ENCODE measurements around the gene GPR35.
A peak's percentile ranks its signal among the peaks of the same experiment; 100 is the strongest.

GPR35 gene

DNA sequence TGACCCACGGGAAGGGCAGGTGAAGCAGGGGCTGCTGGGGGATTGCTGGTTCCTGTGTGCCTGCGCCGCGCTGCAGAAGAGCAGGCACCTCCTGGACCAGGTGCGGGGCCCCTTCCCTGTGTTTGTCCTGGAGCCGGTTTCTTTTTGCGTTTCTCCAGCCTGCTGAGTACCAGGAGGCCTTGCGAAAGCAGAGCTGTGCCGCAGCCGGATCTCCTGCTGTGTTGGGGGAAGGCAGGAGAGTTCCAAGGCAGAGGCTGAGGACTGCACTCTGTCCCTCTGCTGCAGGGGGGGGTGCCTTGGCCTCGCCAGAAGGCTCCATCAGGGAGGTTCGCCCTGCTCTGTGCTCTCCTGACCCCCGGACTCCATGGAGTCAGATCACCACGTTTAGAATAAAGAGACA is 35.9 kb upstream of the GPR35 start:
- DNase-seq: no peak

- no peak for DNase-seq
Observed at GRCh38 chr2:240589850-240590525, 35.3 kb upstream of the GPR35 start.

DNA sequence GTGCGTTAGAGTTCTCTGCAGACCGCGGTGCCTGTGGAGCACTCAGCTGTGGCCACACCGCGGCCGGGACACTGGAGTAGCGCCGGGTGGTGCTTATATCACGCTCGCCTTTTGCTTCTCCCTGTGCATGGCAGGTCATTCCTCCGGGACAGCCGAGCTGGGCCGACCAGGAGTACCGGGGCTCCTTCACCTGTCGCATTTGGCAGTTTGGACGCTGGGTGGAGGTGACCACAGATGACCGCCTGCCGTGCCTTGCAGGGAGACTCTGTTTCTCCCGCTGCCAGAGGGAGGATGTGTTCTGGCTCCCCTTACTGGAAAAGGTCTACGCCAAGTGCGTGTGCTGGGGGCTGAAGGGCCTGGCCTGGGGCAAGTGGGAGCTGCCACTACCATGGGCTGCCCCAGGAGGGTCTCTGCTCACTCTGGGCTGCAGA is 34.6 kb upstream of the GPR35 start:
- no peak for DNase-seq

- DNase-seq: no peak
Observed at GRCh38 chr2:240591226-240591625, 34.1 kb upstream of the GPR35 start.

- DNase-seq: no peak
Observed at GRCh38 chr2:240591784-240592183, 33.5 kb upstream of the GPR35 start.

DNA sequence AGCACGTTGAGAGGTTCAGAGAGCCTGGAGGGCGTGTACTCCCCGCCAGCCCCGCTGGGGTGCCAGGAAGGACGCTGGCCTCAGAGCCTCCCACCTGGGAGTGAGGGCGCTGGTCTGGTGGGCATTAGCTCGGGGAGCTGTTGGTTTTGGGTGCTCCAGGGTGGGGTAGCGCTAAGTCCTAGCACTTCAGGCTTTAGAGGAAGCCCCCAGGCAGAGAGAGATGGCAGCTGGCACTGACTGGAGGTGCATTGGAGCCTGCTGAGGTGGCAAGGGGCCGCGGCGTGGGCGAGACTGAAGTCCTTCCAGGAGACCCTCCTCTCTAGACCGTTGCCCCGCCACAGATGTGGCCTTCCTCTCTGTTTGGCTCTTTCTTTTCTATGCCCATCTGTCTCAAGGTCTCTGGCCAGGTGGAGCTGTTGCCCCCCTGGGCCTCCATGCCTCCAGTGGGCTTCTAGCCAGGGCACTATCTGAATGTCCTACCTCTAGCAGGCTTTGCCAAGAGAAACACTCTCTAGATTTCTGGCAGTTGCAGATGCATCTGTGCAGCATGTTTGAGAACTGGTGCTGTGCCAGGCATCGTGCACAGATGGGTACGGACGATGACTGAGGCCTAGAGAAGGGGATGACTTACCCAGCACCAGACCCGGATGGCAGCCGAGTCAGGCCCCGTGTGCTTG is 32.1 kb upstream of the GPR35 start:
- DNase-seq: no peak

DNA sequence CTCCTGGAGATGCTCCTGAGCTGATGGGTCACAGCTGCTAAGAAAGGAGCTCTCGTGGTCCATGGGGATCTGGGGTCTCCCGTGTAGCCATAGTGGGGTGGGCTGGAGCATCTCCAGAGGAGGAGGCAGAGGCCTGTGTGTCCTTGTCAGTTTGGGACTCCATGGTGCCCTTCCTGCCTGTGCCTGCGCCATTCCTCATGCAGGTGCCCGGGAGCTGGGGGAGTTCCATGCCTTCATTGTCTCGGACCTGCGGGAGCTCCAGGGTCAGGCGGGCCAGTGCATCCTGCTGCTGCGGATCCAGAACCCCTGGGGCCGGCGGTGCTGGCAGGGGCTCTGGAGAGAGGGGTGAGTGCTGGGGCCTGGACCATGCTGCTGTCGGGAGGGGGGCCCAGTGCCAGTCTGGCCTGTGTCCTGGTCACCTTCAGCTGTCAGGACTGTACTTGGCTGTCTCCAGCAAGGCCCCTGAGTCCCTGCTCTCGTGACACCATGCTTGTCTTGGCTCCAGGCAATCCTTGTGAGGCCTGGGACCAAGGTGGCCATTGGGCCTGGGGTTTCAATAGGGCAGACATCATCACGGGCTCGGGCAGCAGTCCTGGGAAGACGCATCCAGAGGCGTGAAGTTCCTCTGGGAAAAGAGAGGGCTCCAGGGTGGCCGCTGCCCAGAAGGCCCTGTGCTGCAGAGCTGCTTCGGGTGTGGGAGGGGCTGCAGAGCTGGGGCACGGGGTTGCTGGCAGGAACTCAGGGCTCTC is 31.4 kb upstream of the GPR35 start:
- DNase-seq: no peak

- DNase-seq: no peak
Observed at GRCh38 chr2:240594511-240595380, 30.5 kb upstream of the GPR35 start.

- DNase-seq: no peak
Observed at GRCh38 chr2:240595381-240596079, 29.8 kb upstream of the GPR35 start.

DNA sequence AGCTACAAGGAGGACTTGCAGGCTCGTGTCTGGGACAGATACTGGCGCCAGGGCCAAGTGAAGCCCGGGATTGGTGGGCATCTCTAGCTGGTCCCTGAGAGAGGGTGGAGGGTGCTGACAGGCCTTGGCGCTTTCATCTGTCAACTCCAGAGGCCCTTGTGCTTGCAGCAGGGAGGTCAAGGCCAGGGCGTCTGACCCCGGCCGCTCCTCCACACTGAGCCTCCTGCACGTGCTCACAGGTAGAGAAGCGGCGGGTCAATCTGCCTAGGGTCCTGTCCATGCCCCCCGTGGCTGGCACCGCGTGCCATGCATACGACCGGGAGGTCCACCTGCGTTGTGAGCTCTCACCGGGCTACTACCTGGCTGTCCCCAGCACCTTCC is 29.2 kb upstream of the GPR35 start:
- no peak for DNase-seq

DNA sequence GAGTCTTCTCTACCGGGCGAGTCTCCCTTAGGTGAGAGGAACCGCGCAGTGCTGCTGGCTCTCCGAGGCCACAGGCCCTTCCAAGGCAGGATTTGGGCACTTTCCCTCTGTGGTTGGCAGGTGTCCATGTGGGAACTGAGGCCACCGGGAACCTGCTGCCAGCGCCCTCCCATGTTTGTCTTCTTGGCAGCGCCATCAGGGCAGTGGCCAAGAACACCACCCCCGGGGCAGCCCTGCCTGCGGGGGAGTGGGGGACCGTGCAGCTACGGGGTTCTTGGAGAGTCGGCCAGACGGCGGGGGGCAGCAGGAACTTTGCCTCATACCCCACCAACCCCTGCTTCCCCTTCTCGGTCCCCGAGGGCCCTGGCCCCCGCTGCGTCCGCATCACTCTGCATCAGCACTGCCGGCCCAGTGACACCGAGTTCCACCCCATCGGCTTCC is 28.8 kb upstream of the GPR35 start:
- peak; percentile 27 for DNase-seq

DNA sequence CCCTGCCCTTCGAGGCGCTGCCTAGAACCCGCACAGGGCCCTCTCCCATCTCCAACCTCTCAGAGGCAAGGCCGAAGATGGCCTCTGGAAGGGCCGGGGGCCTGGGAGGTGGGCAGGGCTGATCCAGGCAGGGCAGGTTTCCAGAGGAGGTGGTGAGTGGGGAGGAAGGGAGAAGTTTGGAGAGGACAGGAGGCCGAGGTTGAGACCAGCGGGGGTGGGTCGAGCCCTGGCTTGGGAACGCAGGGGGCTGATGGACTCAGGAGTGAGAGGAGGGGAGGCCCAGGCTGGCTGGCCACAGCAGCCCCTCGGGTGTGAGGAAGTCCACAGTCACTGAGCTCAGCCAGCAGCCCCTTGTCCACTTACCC is 28.2 kb upstream of the GPR35 start:
- DNase-seq: no peak

GRCh38 chr2:240597419-240598181 is 27.7 kb upstream of the GPR35 start:
- no peak for DNase-seq

DNA sequence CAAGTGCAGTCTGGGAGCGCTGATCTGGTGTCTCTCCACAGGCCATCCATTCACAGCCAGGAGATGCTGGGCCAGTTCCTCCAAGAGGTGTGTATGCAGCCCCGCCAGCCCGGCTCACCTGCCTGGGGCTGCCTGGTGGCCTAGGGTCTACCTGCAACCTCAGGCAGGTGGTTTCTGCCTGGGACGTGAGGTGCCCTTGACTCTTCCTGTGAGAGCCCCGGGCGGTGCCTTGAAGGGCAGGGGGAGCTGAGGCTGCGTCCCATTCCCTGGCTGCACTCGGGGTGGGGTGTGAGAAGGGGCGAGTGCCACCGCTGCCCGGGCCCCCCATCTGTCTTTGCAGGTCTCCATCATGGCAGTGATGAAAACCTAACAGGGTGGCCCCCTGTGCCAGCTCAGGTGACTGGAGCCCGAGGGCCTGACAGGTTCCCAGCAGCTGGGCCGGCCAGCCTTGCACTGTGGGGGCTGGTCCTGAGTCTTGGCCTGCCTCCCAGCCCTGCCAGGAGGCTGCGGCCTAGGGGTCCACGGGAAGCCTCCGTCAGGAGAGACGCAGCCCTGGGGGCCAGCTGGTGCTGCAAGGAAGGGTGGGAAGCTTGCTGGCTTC is 26.9 kb upstream of the GPR35 start:
- DNase-seq: no peak

GRCh38 chr2:240599141-240599583 is 26.1 kb upstream of the GPR35 start:
- DNase-seq: no peak

DNA sequence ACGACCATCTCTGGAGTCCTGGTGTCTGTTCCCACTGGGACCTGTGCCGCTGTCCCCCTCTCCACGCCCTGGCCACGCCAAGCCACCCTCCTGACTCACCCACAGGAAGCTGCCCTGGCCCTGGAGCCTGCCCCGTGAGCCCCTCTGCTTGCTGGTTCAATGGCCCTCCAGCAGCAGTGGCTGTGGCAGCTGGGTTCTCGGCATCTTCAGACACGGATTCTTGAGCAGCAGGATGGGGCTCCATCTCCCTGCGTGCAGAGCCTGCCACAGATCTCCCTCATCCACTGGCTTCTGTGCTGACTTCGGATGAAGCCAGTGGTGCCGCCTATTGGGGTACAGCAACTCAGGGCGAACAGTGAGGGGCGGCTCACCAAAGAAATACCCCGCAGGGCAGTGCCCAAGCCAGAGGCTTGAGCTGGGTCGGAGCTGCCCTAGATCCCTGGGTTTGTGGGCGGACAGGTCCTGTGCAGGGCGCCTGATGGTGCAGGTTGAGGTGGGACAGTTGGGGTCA is 24.8 kb upstream of the GPR35 start:
- DNase-seq: no peak

DNA sequence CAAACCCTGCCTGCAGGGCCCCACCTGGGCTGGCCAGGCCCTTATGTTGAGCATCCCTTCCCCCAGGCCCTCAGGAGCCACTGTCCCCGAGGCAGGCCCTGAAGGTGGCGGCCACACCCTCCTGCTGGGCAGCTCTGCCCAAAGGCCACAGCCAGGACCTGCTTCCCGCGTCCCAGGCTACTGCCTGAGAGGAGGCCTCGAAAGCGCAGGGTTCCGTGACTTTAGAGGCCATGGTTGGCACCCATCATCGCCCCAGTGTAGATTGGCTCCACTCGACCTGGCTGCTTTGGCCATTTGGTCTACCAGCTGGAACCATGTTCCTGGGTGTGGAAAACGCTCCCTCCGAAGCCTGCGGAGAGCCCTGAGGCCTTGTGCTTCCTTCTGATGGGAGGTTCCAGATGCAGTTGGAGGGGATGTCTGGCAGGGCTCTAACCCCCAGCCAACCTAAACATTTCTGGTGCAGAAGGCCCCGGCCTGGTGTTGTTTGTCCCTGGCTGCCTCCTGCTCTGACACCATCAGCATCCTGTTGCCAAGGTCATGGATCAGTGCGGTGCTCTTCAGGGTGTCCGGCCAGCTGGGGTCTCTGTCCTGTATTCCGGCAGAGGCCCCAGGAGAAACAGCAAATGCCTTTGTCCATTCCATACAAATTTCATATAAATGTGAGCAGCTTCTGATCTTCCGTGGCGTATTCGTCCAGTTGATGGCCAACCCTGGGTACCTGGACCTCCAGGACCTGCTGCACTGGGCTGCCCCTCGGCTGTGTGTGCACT is 24.0 kb upstream of the GPR35 start:
- no peak for DNase-seq

DNA sequence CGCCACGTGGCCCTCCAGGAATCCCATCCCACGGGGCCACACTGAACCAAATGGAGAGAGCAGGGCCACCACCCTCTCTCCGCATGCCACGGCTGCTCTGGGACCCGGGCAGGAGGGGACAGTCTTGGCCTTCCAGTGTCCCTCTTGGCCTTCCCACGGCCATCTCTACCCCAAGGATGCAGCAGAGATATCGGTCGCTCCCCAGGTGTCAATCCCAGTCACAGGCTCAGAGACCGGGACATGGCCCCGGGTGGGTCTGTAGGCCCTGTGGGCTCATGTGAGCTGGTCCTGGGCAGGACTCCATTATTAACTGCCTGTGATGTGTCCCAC is 23.5 kb upstream of the GPR35 start:
- DNase-seq: no peak

DNA sequence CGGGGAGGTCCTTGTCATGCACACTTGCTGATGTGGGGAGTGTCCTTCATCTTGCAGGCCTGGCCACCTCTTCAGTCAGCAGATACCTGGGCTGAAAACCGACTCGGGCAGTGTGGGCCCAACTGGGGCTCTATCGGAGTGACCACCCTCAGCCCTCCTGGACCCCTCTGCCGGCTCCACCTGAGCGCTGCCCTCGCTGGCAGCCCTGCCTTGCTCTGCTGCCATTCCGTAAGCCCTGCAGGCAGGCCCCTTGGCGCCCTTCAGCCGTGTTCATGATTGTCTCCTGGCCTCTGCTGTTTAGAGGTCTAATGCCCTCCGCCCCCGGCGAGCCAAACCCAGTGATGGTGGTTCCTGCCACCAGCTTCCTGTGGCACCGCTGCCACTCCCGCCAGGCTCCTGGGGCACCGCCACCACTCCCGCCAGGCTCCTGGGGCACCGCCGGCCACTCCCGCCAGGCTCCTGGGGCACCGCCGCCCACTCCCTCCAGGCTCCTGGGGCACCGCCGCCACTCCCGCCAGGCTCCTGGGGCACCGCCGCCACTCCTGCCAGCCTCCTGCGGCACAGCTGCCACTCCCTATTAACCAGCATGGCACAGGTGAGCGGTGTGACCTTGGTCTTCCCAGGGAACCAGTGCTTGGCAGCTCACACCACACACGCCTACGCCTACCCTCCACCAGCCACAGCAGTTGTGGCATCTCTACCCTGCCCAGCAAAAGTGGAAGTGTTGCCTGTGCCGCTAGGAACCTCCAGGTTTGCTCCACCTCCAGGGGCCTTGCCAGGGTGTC is 22.8 kb upstream of the GPR35 start:
- DNase-seq: no peak
